Measurements from ENCODE around the gene SPTBN1.
A peak's percentile ranks its signal among the peaks of the same experiment; 100 is the strongest.

The SPTBN1 gene

DNA sequence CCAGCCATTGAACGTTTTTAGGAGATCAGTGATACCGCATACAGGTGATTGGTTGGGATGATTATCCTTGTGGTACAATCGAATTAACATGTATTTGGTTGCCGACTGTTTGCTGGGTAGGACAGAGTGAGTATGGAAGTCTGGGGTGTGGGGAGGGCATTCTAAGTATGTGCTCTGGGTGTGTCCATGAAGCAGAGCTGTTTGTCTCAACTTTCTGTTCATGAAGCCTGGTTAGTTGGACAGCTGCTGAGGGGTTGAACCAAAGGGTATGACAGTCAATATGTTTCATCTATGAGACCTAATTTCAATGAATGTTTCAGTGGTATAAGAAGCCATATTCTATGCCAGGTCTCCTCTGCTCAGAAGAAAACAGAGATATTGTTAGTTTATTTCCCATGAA, 21.9 kb upstream of the SPTBN1 start:
- no peak for DNase-seq (ENCODE audit: low read depth)

- DNase-seq (ENCODE audit: low read depth): no peak
Observed at GRCh38 chr2:54434711-54435110, 21.4 kb upstream of the SPTBN1 start.

- no peak for DNase-seq (ENCODE audit: low read depth)
Observed at GRCh38 chr2:54435325-54436226, 20.6 kb upstream of the SPTBN1 start.

DNA sequence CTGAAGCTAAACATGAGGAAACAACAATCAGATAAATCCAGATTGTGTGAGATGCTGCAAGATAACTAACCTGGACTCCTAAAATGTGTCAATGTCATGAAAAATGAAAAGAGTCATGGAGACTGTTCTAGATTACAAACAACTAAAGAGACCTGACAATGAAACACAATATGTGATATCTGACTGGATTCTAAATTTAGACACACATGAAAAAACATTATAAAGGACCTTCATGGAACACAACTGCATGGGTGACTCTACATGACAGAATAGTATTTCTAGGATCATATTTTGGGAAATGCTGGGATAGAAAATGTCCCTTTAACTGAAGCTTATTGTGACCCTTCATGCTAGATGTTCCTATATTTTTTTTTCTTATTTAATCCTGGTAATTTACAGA, 18.5 kb upstream of the SPTBN1 start:
- no peak for DNase-seq (ENCODE audit: low read depth)

DNA sequence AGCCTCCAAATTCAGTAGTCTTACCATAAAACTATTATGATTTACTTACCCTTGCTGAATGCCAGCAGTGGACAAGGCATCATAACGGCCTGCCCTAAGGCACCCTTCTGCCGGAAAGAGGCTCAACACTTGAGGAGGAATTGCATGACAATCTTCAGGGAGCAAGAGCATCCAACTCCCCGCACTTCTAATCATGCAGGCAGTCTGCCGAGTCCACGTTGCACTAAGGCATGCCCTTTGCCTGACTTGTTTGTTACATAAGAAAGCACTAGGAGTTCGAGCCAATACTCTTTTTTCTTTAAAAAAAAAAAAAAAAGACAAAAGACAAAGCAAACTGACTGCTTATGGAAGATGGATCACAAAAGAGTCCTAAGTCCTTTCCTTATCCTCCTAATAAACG, 17.9 kb upstream of the SPTBN1 start:
- peak; percentile 39 for DNase-seq (ENCODE audit: low read depth)

DNA sequence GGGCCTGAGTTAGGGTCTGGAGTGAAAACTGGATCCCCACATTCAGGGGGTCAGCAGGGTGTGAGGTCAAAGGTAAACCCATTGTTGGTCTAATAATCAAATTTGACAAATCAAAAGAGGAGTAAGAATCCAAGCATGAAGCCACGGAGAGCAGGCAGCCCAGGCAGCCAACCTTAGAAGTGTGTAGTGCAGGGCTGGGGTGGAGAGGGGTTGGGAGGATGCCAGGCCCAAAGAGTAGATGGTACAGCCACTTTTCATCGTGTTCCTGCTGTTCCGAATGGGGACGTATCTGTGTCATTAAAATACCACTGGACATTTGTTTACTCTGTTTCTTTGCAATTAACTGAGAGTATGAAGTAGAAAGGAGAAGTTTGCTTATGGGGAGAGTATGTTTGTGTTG, 16.5 kb upstream of the SPTBN1 start:
- no peak for DNase-seq (ENCODE audit: low read depth)

DNA sequence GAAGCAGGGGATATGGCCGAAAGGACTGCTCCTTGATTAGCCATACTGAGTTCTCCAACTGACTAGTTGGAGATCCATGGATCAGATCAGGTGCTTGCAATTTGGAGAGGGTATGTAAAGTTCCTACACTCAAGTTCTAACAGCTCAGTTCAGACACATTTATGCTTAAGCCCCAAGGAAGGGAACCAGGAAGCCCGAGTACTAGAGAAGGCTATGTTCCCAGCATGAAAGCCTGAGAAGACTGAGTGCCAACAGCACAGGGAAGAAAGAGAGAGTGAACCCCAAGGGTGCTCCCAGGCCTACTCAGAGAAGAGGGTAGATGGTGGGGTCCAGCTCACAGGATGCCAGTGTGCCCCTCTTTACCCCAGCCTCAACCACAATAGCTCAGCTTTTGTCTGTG, 16.1 kb upstream of the SPTBN1 start:
- no peak for DNase-seq (ENCODE audit: low read depth)

DNA sequence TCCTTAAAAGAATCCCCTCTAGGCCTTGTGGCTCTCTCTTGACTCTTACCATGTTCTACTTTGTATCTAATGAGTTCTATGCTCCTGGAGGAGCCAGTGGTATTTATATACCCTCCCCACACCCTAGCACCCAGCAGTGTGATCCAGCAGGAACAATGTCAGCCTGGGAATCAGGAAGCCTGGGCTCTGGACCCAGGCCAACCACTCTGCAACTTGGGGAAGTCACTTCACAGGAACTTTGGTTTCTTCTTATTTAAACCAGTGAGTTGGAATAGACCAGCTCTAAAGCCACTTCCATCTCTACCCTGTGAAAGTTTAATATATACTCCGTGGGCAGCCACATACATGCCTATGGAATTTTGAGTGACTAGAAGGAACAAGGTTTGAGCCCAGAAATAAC, 11.6 kb upstream of the SPTBN1 start:
- DNase-seq (ENCODE audit: low read depth): no peak

DNA sequence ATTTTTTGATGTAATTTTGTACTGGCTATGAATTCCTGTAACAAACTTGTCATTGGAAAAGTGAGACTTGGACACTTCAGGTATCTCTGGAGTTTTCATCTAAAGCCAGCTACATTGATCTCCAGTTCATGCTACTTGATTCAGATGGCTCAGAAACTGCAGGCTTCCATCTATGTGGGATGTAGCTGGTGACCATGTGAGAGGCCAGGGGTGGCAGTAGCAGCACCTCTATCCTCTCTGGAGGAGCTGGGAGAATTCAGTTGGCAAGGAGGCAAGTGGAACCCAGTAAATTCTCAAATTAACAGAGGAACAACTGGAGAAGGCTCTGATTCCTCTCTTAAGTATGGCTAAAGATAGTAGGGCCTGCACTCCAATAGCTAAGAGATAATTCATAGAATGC, 10.0 kb upstream of the SPTBN1 start:
- DNase-seq (ENCODE audit: low read depth): no peak

DNA sequence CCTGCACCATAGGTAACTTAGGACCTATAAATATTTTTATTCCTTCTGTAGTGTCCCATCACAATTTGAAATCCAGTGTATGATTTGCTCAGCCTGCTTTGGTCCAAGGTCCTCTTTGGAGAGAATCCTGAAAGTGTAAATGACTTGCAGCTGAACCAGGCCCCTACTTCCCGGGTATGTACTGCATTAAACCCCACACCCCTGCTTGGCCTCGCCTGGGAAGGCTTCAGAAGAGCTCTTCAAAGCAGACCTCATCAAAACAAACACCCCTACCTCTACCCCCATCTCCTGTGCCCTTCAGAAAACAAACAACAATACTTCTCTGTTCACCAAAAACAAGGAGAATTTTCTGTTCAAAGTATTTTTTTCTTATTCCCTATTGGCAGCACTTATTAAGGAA, 9.5 kb upstream of the SPTBN1 start:
- DNase-seq (ENCODE audit: low read depth): no peak

DNA sequence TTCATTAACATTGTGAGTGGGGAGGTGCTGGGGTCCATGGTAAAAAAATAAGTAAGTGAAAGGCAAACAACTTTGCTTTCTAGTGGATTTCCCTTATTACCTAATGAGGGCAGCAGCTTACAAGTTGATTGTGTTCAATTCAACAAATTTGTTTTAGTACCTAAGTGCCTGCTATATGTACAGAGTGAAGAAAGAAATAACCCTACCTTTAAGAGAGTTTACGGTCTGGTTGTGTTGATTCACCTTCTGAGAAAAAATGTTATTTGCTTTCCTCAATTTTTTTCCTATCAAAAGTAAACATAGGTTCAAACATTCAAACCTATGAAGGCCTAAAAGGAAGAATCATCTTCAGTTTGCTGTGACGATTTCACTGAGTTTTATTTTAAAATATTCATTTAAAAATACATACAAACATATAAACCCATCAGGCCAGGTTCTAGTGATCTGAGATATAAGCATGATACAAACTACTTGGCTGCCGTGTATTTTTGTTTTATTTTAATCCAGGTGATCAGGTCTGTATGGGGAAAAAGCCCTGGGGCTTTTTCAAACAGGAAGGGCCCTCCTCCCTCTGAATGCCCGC, 1.5 kb upstream of the SPTBN1 start:
- no peak for DNase-seq (ENCODE audit: low read depth)

DNA sequence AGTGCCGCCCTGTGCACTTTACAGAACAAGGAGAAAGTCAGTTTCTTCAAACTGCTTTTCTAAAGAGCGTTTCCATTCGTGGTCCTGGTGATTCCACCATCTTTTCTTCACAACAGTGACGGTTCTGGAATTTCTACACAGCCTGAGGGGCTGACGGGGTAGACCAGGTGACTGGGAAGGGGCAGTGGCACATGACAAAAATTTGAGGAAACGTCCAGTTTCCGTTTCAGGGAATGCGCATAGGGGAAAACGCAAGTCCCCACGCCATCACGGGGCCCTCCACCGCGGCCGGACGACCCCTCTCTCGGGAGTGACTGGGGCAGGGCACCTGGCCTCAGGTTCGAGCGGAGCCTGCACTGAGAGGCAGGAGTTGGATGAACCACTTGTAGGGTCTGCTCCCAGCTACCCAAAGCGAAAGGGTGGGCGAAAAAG, 980 bp upstream of the SPTBN1 start:
- no peak for DNase-seq (ENCODE audit: low read depth)

DNA sequence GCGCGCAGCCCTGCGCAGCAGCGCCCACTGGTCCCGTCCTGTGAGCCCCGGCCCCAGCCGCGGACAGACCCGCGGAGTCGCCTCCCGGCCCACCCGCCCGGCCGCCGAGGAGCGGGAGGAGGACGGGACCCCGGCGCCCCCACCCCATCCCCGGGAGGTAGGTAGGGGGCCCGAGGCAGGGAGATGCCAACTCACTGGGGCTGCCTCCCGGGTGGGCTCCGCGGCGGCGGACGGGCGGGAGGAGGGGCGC, 160 bp downstream of the SPTBN1 start:
- DNase-seq (ENCODE audit: low read depth): no peak

DNA sequence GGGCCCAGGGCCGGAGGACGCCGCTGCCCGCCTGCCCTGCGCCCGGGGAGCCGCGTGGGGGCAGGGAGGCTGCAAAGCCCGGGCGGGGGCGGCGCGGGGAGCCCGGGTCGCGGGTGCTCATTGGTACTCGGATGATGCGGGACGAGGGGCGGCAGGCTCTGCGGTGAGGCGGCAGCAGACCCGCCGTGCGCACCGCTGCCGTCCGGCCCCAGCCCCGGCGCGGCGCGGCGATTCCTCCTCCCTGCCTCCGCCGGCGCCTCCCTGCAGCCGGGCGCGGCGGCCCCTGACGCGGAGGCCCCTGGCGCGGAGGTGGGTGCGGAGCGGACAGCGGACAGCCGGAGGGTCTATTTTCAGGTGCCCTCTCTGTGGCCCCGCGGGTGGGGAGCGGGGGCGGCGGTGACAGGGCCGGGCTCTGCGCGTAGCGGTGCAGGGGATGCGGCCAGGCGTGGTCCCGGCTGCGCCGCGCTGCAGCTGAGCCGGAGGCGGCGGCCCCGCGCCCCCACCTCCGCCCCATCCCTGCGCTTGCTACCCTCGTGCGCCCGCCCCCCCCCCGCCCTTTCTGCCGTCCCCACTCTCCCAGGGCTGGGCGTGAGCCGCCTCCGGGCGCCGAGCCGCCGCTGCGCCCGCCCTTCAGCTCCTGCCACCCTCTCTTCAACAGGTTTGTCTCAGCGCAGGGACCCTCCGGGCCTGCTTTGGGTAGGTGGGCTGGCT, 640 bp downstream of the SPTBN1 start:
- peak; percentile 49 for DNase-seq (ENCODE audit: low read depth)

DNA sequence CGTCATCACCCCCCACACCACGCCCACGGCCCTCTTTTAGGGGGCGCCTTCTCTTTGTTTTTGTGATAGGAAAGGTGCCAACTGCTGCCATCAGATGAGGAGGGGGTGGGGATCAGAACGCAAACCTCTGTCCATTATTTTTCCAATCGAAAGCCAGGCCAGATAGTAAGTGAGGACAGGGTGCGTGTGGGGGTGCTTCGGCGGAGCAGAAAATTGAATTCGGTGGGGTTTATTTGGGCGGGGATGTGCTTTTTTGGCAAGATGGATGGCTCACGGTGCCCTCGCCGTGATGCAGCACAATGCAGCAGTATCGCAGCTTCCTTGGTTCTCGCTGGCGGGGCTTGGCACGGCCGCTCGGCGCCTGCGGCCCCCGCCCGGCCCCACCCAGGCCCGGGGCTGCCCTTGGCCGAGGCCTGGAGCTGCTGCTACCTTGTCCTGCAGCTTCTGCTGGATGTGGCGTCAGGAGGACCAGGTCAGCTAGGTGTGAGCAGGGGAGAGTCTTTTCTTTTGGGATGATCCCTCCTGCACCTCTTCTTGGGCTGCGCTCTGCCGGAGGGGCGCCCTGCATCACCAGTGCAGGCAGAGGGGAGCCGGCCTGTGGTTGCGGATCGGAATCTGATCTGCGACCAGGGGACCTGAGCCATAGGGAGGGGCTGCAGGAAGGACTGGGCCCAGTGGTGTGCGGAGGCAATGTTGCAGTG, 1.3 kb downstream of the SPTBN1 start:
- peak; percentile 22 for DNase-seq (ENCODE audit: low read depth)

DNA sequence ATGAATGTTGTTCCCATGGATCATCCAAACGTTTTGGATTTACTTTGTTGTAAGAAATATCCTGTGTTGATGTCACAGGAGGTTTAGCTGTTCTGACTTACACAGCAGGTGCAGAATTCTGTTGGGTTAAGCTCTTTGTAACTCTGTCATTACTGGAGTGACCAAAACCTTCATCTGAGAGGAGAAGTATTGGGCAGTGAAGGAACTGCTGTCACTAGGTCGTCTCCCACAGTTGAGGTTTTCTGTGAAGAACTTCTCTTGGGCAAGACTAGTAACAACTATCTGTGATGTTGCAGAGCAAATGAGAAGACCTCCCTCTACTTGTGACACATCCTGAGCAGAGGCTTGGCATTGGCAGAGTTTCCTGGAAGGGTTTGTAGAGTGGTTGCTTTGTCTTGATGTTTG, 2.9 kb downstream of the SPTBN1 start:
- peak; percentile 50 for DNase-seq (ENCODE audit: low read depth)

GRCh38 chr2:54461261-54461660, 5.1 kb downstream of the SPTBN1 start:
- DNase-seq (ENCODE audit: low read depth): peak; percentile 75

DNA sequence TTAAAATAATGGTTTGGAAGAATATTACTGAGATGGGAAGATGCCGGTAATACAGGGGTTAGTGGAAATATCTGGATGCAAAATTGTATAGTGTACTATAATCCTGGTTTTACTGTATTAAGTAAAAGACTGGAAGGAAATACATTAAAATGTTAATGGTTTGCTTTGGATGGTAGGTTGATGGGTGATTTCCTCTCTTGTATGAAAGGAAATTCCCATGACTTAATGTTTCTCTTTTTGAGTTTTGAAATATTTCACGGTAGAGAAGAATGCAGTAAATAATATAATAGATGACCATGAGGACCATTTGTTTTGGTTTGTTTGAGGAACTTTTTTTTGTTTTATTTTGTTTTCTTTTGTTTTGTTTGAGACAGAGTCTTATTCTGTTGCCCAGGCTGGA, 8.2 kb downstream of the SPTBN1 start:
- no peak for DNase-seq (ENCODE audit: low read depth)

- DNase-seq (ENCODE audit: low read depth): no peak
Observed at GRCh38 chr2:54465143-54465542, 9.0 kb downstream of the SPTBN1 start.

GRCh38 chr2:54466870-54467269, 10.7 kb downstream of the SPTBN1 start:
- no peak for DNase-seq (ENCODE audit: low read depth)

- peak; percentile 27 for DNase-seq (ENCODE audit: low read depth)
Observed at GRCh38 chr2:54468673-54469072, 12.5 kb downstream of the SPTBN1 start.

- no peak for DNase-seq (ENCODE audit: low read depth)
Observed at GRCh38 chr2:54469484-54470053, 13.4 kb downstream of the SPTBN1 start.

Measured in iris pigment epithelial cell (primary cell).